ENCODE results near the gene SH3RF1.

- TF ChIP-seq CTCF (IDR thresholded peaks at IDR 0.05), result no peak
- no peak for TF ChIP-seq EZH2 (IDR thresholded peaks at IDR 0.05)
- TF ChIP-seq EZH2phosphoT487 (IDR thresholded peaks at IDR 0.05), result no peak
Measured at GRCh38 chr4:169205744-169206080, 65.0 kb downstream of the SH3RF1 start.

Measured in neural progenitor cell (in vitro differentiated cells).